Bronchial epithelial cell (primary cell): Measurements from ENCODE around the gene TMEM214. TPM values are rescaled to one million over a fixed set of nuclear protein-coding genes. Genes with fewer than 3 reads are reported as not detected.

ENCODE experiments used
- DNase-seq: peaks from one replicate; pipeline ENCODE4 v3.0.0-alpha.2; 2010; ENCODE audit warnings: low read depth
- FAIRE-seq: peaks from 2 replicates; lab custom pipeline; 2011; peaks lifted over from hg19 to GRCh38; lab: Jason Lieb, UNC
- H3K27me3 ChIP-seq: 2 replicates; pipeline ENCODE4 v1.5.1; 2011; ENCODE audit warnings: low read length; ENCODE audit not compliant: control insufficient read depth, insufficient read depth
- H3K36me3 ChIP-seq: 2 replicates; pipeline ENCODE4 v1.5.1; 2011; ENCODE audit warnings: low read length; ENCODE audit not compliant: control insufficient read depth, insufficient read depth
- H3K4me3 ChIP-seq: 2 replicates; pipeline ENCODE4 v1.5.1; 2011; ENCODE audit warnings: mild to moderate bottlenecking, low read depth, low read length, control low read depth
- CTCF ChIP-seq: IDR thresholded peaks from 2 replicates; pipeline ENCODE4 v1.5.1; 2011; ENCODE audit warnings: mild to moderate bottlenecking, moderate library complexity, low read length, control low read depth, inconsistent platforms; ENCODE audit not compliant: insufficient read depth, severe bottlenecking
- total RNA-seq: library from RNA; depleted of rRNA; stranded (reverse); fragments of >200 nt; gene quantifications from 2 replicates; pipeline ENCODE4 v1.2.1, GENCODE V29; 2014

The TMEM214 gene
- 15.8 and 17.3 TPM in 2 replicates for total RNA-seq

- TF ChIP-seq CTCF: no peak
- Histone ChIP-seq H3K27me3 (no peaks in the 10 kb centered on the region), H3K4me3 (peak within 1 kb of the TSS; percentile 75), H3K36me3 (peaks cover 26% of the 10 kb centered on the region)
- no peak for FAIRE-seq
- peak; percentile 73 for DNase-seq
Measured at GRCh38 chr2:27032495-27033252, at the start of gene TMEM214. Gene TMEM214, plus strand, starts transcription at chr2:27032965. Its CDS starts 51 bp downstream, at chr2:27033016.

GRCh38 chr2:26983746-26984145, 49.0 kb upstream of the TMEM214 start:
- Histone ChIP-seq H3K4me3 (no peak overlapping the region), H3K27me3 (no peaks in the 10 kb centered on the region), H3K36me3 (no peaks in the 10 kb centered on the region)
- no peak for FAIRE-seq
- no peak for DNase-seq
- TF ChIP-seq CTCF: no peak

GRCh38 chr2:26985807-26986206, 47.0 kb upstream of the TMEM214 start:
- no peaks in the 10 kb centered on the region for H3K36me3 ChIP-seq

GRCh38 chr2:26986576-26986975, 46.2 kb upstream of the TMEM214 start:
- no peaks in the 10 kb centered on the region for H3K27me3 ChIP-seq
- no peak for FAIRE-seq
- no peak for TF ChIP-seq CTCF
- H3K36me3 ChIP-seq: no peaks in the 10 kb centered on the region
- no peak for DNase-seq
- no peak overlapping the region for H3K4me3 ChIP-seq

More at GRCh38 chr2:26985807-26986206, 47.0 kb upstream of the TMEM214 start:
- FAIRE-seq: no peak
- DNase-seq: no peak
- no peaks in the 10 kb centered on the region for H3K27me3 ChIP-seq
- no peak overlapping the region for H3K4me3 ChIP-seq
- TF ChIP-seq CTCF: no peak

- no peaks in the 10 kb centered on the region for H3K36me3 ChIP-seq
- DNase-seq (peak; percentile 40), FAIRE-seq (no peak)
- no peak overlapping the region for H3K4me3 ChIP-seq
- no peak for TF ChIP-seq CTCF
- no peaks in the 10 kb centered on the region for H3K27me3 ChIP-seq
Measured at GRCh38 chr2:26988058-26988860, 44.5 kb upstream of the TMEM214 start.
